Endothelial cell of umbilical vein (primary cell): ENCODE data around the gene SRD5A1. TPM values are rescaled to one million over a fixed set of nuclear protein-coding genes. Genes with fewer than 3 reads are reported as not detected.

Experiments
- BruUV-seq: library from RNA; stranded (reverse); fragments of 400-500 nt; replicated peaks from 2 replicates; lab custom pipeline; 2021; lab: Mats Ljungman, UMichigan
- CTCF ChIA-PET: fragments of 300-600, 350-600 bp; sonication (Branson Sonifier 250); formaldehyde crosslinking; loops from one replicate; lab custom pipeline; 2021; ENCODE audit warnings: antibody characterized with exemption, inconsistent platforms; lab: Charles Lee
- POLR2A ChIA-PET: fragments of 300-600, 350-600 bp; sonication (Branson Sonifier 250); formaldehyde crosslinking; loops from one replicate; lab custom pipeline; 2021; ENCODE audit warnings: antibody characterized with exemption, inconsistent platforms; lab: Charles Lee
- DNase-seq: peaks from one replicate; pipeline ENCODE4 v3.0.0-alpha.2; 2011; ENCODE audit warnings: low read depth, low spot score
- FAIRE-seq: peaks from 2 replicates; lab custom pipeline; 2011; peaks lifted over from hg19 to GRCh38; lab: Jason Lieb, UNC
- H2AFZ ChIP-seq: 2 replicates; pipeline ENCODE4 v1.6.0; 2012; ENCODE audit warnings: low read depth, low read length, control low read depth, inconsistent platforms
- H3K27ac ChIP-seq: 2 replicates; pipeline ENCODE4 v1.5.1; 2011; ENCODE audit warnings: low read depth, mild to moderate bottlenecking, control low read depth, low read length, moderate library complexity; ENCODE audit not compliant: insufficient read depth
- H3K27me3 ChIP-seq, 2 experiments: 2 replicates each; pipeline versions ENCODE4 v1.6.0 to v1.6.1; 2011; ENCODE audit warnings: low read length in 2 of 2, mixed read lengths in 1 of 2; ENCODE audit not compliant: control insufficient read depth in 2 of 2, insufficient read depth in 2 of 2
- H3K36me3 ChIP-seq, 2 experiments: 2 replicates in 1 of 2; 3 replicates in 1 of 2; pipeline ENCODE4 v1.5.1; 2011; ENCODE audit warnings: low read length in 2 of 2, mild to moderate bottlenecking in 1 of 2, moderate library complexity in 1 of 2; ENCODE audit not compliant: control insufficient read depth in 2 of 2, insufficient read depth in 2 of 2; ENCODE audit errors: extremely low read depth in 1 of 2
- H3K4me1 ChIP-seq: 3 replicates; pipeline ENCODE4 v1.5.1; 2011; ENCODE audit warnings: mild to moderate bottlenecking, low read length; ENCODE audit not compliant: control insufficient read depth, insufficient read depth; ENCODE audit errors: extremely low read depth
- H3K4me2 ChIP-seq: 2 replicates; pipeline ENCODE4 v1.6.1; 2011; ENCODE audit warnings: low read length, control low read depth, mixed read lengths; ENCODE audit not compliant: insufficient read depth
- H3K4me3 ChIP-seq, 3 experiments: fragments of 200-600 bp in 1 of 3; sonication (generic), shearing (Covaris generic) in 1 of 3; replicated peaks in 1 of 3; 2 replicates each; pipeline ENCODE4 v1.5.1; 2011 to 2016; ENCODE audit warnings: control low read depth in 3 of 3, low read length in 3 of 3, mild to moderate bottlenecking in 2 of 3, inconsistent platforms in 1 of 3, low read depth in 1 of 3, moderate library complexity in 1 of 3; ENCODE audit not compliant: insufficient read depth in 1 of 3
- H3K79me2 ChIP-seq: 2 replicates; pipeline ENCODE4 v1.6.0; 2012; ENCODE audit warnings: low read length, inconsistent platforms; ENCODE audit not compliant: control insufficient read depth, insufficient read depth
- H3K9ac ChIP-seq: replicated peaks from 2 replicates; pipeline ENCODE3; 2011; ENCODE audit warnings: low read length, control low read depth; ENCODE audit not compliant: insufficient read depth; ENCODE audit errors: extremely low read depth
- H3K9me1 ChIP-seq: replicated peaks from 3 replicates; pipeline ENCODE4 v1.6.0; 2011; ENCODE audit warnings: mild to moderate bottlenecking, low read length; ENCODE audit not compliant: control insufficient read depth, insufficient read depth; ENCODE audit errors: extremely low read depth
- H3K9me3 ChIP-seq: replicated peaks from 2 replicates; pipeline ENCODE4 v1.5.1; 2012; ENCODE audit warnings: low read length, inconsistent platforms; ENCODE audit not compliant: control insufficient read depth, insufficient read depth
- H4K20me1 ChIP-seq: replicated peaks from 2 replicates; pipeline ENCODE3; 2011; ENCODE audit warnings: mild to moderate bottlenecking, low read length; ENCODE audit not compliant: control insufficient read depth, insufficient read depth; ENCODE audit errors: extremely low read depth
- EZH2 ChIP-seq: IDR thresholded peaks from 2 replicates; pipeline ENCODE4 v1.6.1; 2012; ENCODE audit warnings: borderline replicate concordance, low read depth, mild to moderate bottlenecking, moderate library complexity, low read length, inconsistent platforms; ENCODE audit not compliant: severe bottlenecking
- FOS ChIP-seq: IDR thresholded peaks from 2 replicates; pipeline ENCODE4 v1.6.1; 2011; ENCODE audit warnings: mild to moderate bottlenecking, low read length, moderate library complexity, borderline replicate concordance; ENCODE audit not compliant: insufficient read depth
- GATA2 ChIP-seq: IDR thresholded peaks from 2 replicates; pipeline ENCODE4 v1.7.0; 2011; ENCODE audit warnings: low read depth, mild to moderate bottlenecking, moderate library complexity, mixed read lengths, low read length; ENCODE audit not compliant: insufficient read length, insufficient read depth
- JUN ChIP-seq: IDR thresholded peaks from 2 replicates; pipeline ENCODE4 v1.6.1; 2011; ENCODE audit warnings: borderline replicate concordance, low read depth; ENCODE audit not compliant: insufficient read length, insufficient read depth
- POLR2A ChIP-seq: IDR thresholded peaks from 2 replicates; pipeline ENCODE4 v1.6.1; 2012; ENCODE audit warnings: low read depth, mild to moderate bottlenecking, control low read depth, low read length
- dilution Hi-C: fragments of 300-500 bp; cut with MboI; formaldehyde crosslinking; loops from one replicate; pipeline ENCODE4 v1.15.0; 2019; ENCODE audit warnings: low sequenced_read_pairs; ENCODE audit not compliant: extremely low pct_ligation_motif_present
- intact Hi-C: fragments of 100-400 bp; cut with micrococcal nuclease; formaldehyde crosslinking; loops from one replicate; pipeline ENCODE4 v1.10.0; 2022
- polyA plus RNA-seq, 4 experiments: library from polyadenylated mRNA; depleted of rRNA in 3 of 4; stranded (reverse) in 3 of 4; unstranded in 1 of 4; fragments of >200 nt; gene quantifications; 2 replicates each; pipeline versions ENCODE4 v1.2.1 to v1.2.3, GENCODE V29; 2011 to 2012; ENCODE audit warnings: missing spikeins in 1 of 4
- total RNA-seq: library from RNA; stranded (reverse); gene quantifications from 2 replicates; pipeline ENCODE4 v1.2.3, GENCODE V29; 2021
- TF ChIP-seq, protein P1 (sequence below), 2 donors: IDR thresholded peaks; 1 replicate in 1 of 2; 2 replicates in 1 of 2; pipeline ENCODE4 v1.5.1; 2011; ENCODE audit warnings: low read length in 2 of 2, mild to moderate bottlenecking in 2 of 2, moderate library complexity in 2 of 2, control low read depth in 1 of 2, inconsistent platforms in 1 of 2, low read depth in 1 of 2; ENCODE audit not compliant: insufficient read depth in 1 of 2; ENCODE audit errors: extremely low read depth in 1 of 2
- TF ChIP-seq, protein P2 (sequence below): IDR thresholded peaks from 2 replicates; pipeline ENCODE4 v1.6.1; 2011; ENCODE audit not compliant: insufficient read depth, insufficient read length

SRD5A1 gene
- total and polyA plus RNA-seq, 2 donors (not counting 3 experiments of a cell fraction or from before 2014, with no cell fraction given): 11.6 to 14.8 TPM

DNA sequence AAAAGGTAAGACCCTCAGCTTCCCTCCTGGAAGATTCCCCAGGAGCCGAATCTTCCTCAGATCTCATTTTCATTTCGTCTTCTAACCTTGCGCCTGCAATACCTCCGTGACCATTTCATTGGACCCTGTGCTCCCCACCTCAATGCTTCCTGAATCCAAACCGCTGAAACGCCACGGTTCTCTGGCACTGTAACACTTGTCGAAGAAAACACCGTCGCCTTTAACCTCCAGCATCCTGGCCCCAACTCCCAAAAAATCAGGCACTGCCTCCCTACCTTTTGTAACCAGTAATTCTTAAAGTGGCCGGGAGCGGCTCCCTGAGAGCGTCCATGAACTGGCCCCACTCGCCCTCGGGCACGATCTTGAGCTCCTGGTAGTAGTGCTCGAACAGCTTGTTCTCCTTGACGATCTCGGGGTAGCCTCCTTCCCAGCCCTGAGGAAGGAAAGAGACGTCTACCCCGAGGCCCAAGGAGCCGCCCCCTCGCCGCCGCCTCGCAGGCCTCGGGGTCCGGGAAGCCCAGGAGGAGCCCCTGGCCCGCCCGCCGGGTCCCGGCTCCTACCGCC is 834 bp upstream of the SRD5A1 start:
- BruUV-seq: no TSS peak
- no peaks in the 10 kb centered on the region for H3K27me3 ChIP-seq
- intact Hi-C loops: loop anchor here (2.0 kb wide), 2 partner anchors 210 to 254 kb away; partner anchors contain the start of gene MED10
- no peaks in the 10 kb centered on the region for H3K9me1 ChIP-seq
- TF ChIP-seq FOS (no peak), POLR2A (no peak), JUN (no peak), GATA2 (no peak), EZH2 (no peak)
- TF ChIP-seq, protein P1, sequence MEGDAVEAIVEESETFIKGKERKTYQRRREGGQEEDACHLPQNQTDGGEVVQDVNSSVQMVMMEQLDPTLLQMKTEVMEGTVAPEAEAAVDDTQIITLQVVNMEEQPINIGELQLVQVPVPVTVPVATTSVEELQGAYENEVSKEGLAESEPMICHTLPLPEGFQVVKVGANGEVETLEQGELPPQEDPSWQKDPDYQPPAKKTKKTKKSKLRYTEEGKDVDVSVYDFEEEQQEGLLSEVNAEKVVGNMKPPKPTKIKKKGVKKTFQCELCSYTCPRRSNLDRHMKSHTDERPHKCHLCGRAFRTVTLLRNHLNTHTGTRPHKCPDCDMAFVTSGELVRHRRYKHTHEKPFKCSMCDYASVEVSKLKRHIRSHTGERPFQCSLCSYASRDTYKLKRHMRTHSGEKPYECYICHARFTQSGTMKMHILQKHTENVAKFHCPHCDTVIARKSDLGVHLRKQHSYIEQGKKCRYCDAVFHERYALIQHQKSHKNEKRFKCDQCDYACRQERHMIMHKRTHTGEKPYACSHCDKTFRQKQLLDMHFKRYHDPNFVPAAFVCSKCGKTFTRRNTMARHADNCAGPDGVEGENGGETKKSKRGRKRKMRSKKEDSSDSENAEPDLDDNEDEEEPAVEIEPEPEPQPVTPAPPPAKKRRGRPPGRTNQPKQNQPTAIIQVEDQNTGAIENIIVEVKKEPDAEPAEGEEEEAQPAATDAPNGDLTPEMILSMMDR (IDR thresholded peaks at IDR 0.05; ENCODE audit: extremely low read depth in 1 of 2, insufficient read depth in 1 of 2, low read depth in 1 of 2, low read length in 2 of 2): peak in 1 of 2 donors; percentile 9
- TF ChIP-seq, protein P2, sequence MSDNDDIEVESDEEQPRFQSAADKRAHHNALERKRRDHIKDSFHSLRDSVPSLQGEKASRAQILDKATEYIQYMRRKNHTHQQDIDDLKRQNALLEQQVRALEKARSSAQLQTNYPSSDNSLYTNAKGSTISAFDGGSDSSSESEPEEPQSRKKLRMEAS: no peak
- CTCF ChIA-PET: interaction anchor here (1.0 to 4.6 kb wide), 7 partner anchors 14 to 113 kb away, joined by 3 to 59 read pairs (median 5); partner anchors contain the start of gene TENT4A
- peaks cover 5 to 18% of the 10 kb centered on the region in 2 experiments for H3K36me3 ChIP-seq
- H3K79me2 ChIP-seq: peaks cover 67% of the 10 kb centered on the region
- H2AFZ ChIP-seq: peak overlapping the region; percentile 90
- no peaks in the 10 kb centered on the region for H3K9me3 ChIP-seq
- DNase-seq (no peak), FAIRE-seq (peak; percentile 4)
- peak overlapping the region; percentile 99 for H3K27ac ChIP-seq
- peak overlapping the region; percentile 55 to 79 (median 75) for H3K4me3 ChIP-seq
- POLR2A ChIA-PET: interaction anchor here (1.0 to 2.0 kb wide), 5 partner anchors 8 to 101 kb away, joined by 3 to 9 read pairs (median 3); partner anchors contain the start of gene TENT4A
- peak overlapping the region; percentile 87 for H3K4me2 ChIP-seq
- dilution Hi-C loops: loop anchor here (25.0 kb wide), 1 partner anchor 105 kb away; no protein-coding TSS in a partner anchor
- H3K9ac ChIP-seq: peak overlapping the region; percentile 97
- peaks cover 19% of the 10 kb centered on the region for H3K4me1 ChIP-seq
- H4K20me1 ChIP-seq: peaks cover 2% of the 10 kb centered on the region
